ENCODE measurements around the gene KCNJ10.
A peak's percentile ranks its signal among the peaks of the same experiment; 100 is the strongest.
"Not testable (repeated sequence)": the region's sequence is repeated elsewhere in the genome, so short reads cannot be mapped to it uniquely, and the experiment has no call there.

KCNJ10 gene

GRCh38 chr1:160069460-160070231, at the start of gene KCNJ10:
TSS of gene KCNJ10 (minus strand) at chr1:160070160. CDS start at chr1:160042532, 27,628 bp downstream.
- DNase-seq, result no peak

GRCh38 chr1:160118928-160119327, 49.0 kb upstream of the KCNJ10 start:
- DNase-seq, result no peak

GRCh38 chr1:160117709-160118183, 47.8 kb upstream of the KCNJ10 start:
- DNase-seq, result no peak

GRCh38 chr1:160117300-160117699, 47.3 kb upstream of the KCNJ10 start:
- DNase-seq, result no peak

GRCh38 chr1:160116283-160117147, 46.6 kb upstream of the KCNJ10 start:
- DNase-seq, result no peak

GRCh38 chr1:160115545-160116282, 45.8 kb upstream of the KCNJ10 start, which contains the start of gene ATP1A2:
TSS of gene ATP1A2 (plus strand) at chr1:160115759. CDS start at chr1:160115862, 103 bp downstream.
- DNase-seq, result no peak

GRCh38 chr1:160114085-160114484, 44.1 kb upstream of the KCNJ10 start:
- no peak for DNase-seq

- DNase-seq, result no peak
These were observed 43.4 kb upstream of the KCNJ10 start for GRCh38 chr1:160113407-160113806.

GRCh38 chr1:160112357-160112756, 42.4 kb upstream of the KCNJ10 start:
- DNase-seq, result no peak

GRCh38 chr1:160111462-160111861, 41.5 kb upstream of the KCNJ10 start:
- not testable (repeated sequence) for DNase-seq

- no peak for DNase-seq
These were observed 39.7 kb upstream of the KCNJ10 start for GRCh38 chr1:160109686-160110085.

- no peak for DNase-seq
These were observed 39.1 kb upstream of the KCNJ10 start for GRCh38 chr1:160108888-160109662.

- no peak for DNase-seq
These were observed 37.6 kb upstream of the KCNJ10 start for GRCh38 chr1:160107512-160107911.

GRCh38 chr1:160105155-160105554, 35.2 kb upstream of the KCNJ10 start:
- no peak for DNase-seq

- DNase-seq, result no peak
These were observed 34.5 kb upstream of the KCNJ10 start for GRCh38 chr1:160104486-160104885.

- no peak for DNase-seq
These were observed 33.9 kb upstream of the KCNJ10 start for GRCh38 chr1:160103658-160104408.

- DNase-seq, result peak; percentile 43
These were observed 32.0 kb upstream of the KCNJ10 start for GRCh38 chr1:160101717-160102522.

GRCh38 chr1:160101037-160101716, 31.2 kb upstream of the KCNJ10 start:
- peak; percentile 66 for DNase-seq

GRCh38 chr1:160099716-160100375, 29.9 kb upstream of the KCNJ10 start:
- no peak for DNase-seq
